Adrenal gland (tissue), 12 donors: ENCODE data around the gene PDGFB. TPM values are rescaled to one million over a fixed set of nuclear protein-coding genes. Genes with fewer than 3 reads are reported as not detected.

Experiments
- DNase-seq, 7 donors: peaks; one replicate each; pipeline ENCODE4 v3.0.0-alpha.2; 2019 to 2020
- H3K27ac ChIP-seq, 5 donors: fragments of 200-600 bp; sonication (generic) in 4 of 5; 1 replicate in 3 of 5; 2 replicates in 2 of 5; pipeline versions ENCODE4 v1.5.1 to v1.8.0; 2016 to 2020; ENCODE audit warnings: mild to moderate bottlenecking in 1 of 5
- H3K27me3 ChIP-seq: fragments of 200-600 bp; 2 replicates; pipeline ENCODE4 v1.8.0; 2021
- H3K36me3 ChIP-seq, 2 donors: fragments of 200-600 bp; replicated peaks in 1 of 2; 1 replicate in 1 of 2; 2 replicates in 1 of 2; pipeline versions ENCODE4 v1.5.1 to v1.8.0; 2018 to 2022
- H3K4me1 ChIP-seq, 2 donors: fragments of 200-600 bp; replicated peaks in 1 of 2; 1 replicate in 1 of 2; 2 replicates in 1 of 2; pipeline versions ENCODE4 v1.5.1 to v1.8.0; 2018 to 2021
- H3K4me3 ChIP-seq, 4 donors: fragments of 200-600 bp; sonication (generic) in 3 of 4; one replicate each; pipeline ENCODE4 v1.5.1; 2016 to 2018
- H3K9me3 ChIP-seq, 3 donors: fragments of 200-600 bp; sonication (generic) in 1 of 3; replicated peaks in 1 of 3; 1 replicate in 2 of 3; 2 replicates in 1 of 3; pipeline versions ENCODE4 v1.5.1 to v1.8.0; 2016 to 2021
- POLR2A ChIP-seq, 2 donors: fragments of 450-650 bp; IDR thresholded peaks; one replicate each; pipeline ENCODE4 v1.6.1; 2017; ENCODE audit warnings: antibody characterized with exemption in 2 of 2, mild to moderate bottlenecking in 2 of 2, moderate library complexity in 1 of 2
- WGBS, 4 donors: extraction: QIAGEN DNeasy Blood & Tissue Kit in 2 of 4; methylation state at CpG; one replicate each; pipeline versions ENCODE4 v1.1.5 to v1.1.7; 2013 to 2017; 5-methylcytosine and 5-hydroxymethylcytosine counted together
- intact Hi-C, 2 donors: fragments of 100-400 bp; cut with DNase I; formaldehyde crosslinking; loops; one replicate each; pipeline versions ENCODE4 v1.14.1 to v1.15.0; 2022 to 2023
- polyA plus RNA-seq, 3 donors: library from polyadenylated mRNA; stranded (reverse); fragments of 200-250 nt in 2 of 3; fragments of 350-450 nt in 1 of 3; fragmentation: Illumina TruSeq in 1 of 3; extraction: RNeasy Lipid Tissue Mini Kit (QIAGEN cat#74804) in 1 of 3; gene quantifications; one replicate each; pipeline ENCODE4 v1.2.3, GENCODE V29; 2013 to 2014
- total RNA-seq, 9 donors: library from RNA; depleted of rRNA in 4 of 9; stranded (reverse); fragments of >200 nt in 4 of 9; fragments of 120-200 nt in 1 of 9; fragmentation: NEBNext Ultra II Directional in 1 of 9; extraction: Animal tissue kit (Norgen Biotek cat#: 25700) in 1 of 9; gene quantifications; one replicate each; pipeline versions ENCODE4 v1.1.0 to v1.2.4, GENCODE V29; 2013 to 2023
- TF ChIP-seq, protein P1 (sequence below), 6 experiments: fragments of 450-650 bp in 4 of 6; fragments of 200-600 bp in 2 of 6; sonication (generic) in 1 of 6; IDR thresholded peaks; 1 replicate in 5 of 6; 2 replicates in 1 of 6; pipeline versions ENCODE4 v1.5.1 to v1.8.0; 2016 to 2021; ENCODE audit warnings: antibody characterized with exemption in 6 of 6, mild to moderate bottlenecking in 2 of 6, moderate library complexity in 1 of 6
- donor health status: healthy with polysubstance abuse.
- donor health status: Bipolar disorder and iron deficiency.
- donor health status: DM: yes; HTN: yes; CAD: no.
- donor health status: DM: no; HTN: no; CAD: no.
- donor health status: DM: no; HTN: no; CAD: no.
- donor health status: DM: yes; HTN: yes; CAD: no.

PDGFB gene
- total and polyA plus RNA-seq, 12 donors, result 1.8 to 10.9 (median 6.1) TPM

GRCh38 chr22:39188809-39189208, 56.0 kb downstream of the PDGFB start:
- intact Hi-C loops, result no loop called here
- H3K36me3 ChIP-seq, result no peaks in the 10 kb centered on the region
- H3K27me3 ChIP-seq, result no peaks in the 10 kb centered on the region
- H3K4me3 ChIP-seq, result no peak overlapping the region
- no peaks in the 10 kb centered on the region for H3K9me3 ChIP-seq
- TF ChIP-seq, protein P1, sequence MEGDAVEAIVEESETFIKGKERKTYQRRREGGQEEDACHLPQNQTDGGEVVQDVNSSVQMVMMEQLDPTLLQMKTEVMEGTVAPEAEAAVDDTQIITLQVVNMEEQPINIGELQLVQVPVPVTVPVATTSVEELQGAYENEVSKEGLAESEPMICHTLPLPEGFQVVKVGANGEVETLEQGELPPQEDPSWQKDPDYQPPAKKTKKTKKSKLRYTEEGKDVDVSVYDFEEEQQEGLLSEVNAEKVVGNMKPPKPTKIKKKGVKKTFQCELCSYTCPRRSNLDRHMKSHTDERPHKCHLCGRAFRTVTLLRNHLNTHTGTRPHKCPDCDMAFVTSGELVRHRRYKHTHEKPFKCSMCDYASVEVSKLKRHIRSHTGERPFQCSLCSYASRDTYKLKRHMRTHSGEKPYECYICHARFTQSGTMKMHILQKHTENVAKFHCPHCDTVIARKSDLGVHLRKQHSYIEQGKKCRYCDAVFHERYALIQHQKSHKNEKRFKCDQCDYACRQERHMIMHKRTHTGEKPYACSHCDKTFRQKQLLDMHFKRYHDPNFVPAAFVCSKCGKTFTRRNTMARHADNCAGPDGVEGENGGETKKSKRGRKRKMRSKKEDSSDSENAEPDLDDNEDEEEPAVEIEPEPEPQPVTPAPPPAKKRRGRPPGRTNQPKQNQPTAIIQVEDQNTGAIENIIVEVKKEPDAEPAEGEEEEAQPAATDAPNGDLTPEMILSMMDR (IDR thresholded peaks at IDR 0.05), result no peak
- TF ChIP-seq POLR2A (IDR thresholded peaks at IDR 0.05), result no peak
- 81 to 86% (median 85%) methylated on average over 10 of the region's 10 CpGs for WGBS, 4 donors
- DNase-seq, result no peak
- H3K4me1 ChIP-seq, result peaks cover 3 to 14% of the 10 kb centered on the region in 2 donors
- no peak overlapping the region for H3K27ac ChIP-seq

DNA sequence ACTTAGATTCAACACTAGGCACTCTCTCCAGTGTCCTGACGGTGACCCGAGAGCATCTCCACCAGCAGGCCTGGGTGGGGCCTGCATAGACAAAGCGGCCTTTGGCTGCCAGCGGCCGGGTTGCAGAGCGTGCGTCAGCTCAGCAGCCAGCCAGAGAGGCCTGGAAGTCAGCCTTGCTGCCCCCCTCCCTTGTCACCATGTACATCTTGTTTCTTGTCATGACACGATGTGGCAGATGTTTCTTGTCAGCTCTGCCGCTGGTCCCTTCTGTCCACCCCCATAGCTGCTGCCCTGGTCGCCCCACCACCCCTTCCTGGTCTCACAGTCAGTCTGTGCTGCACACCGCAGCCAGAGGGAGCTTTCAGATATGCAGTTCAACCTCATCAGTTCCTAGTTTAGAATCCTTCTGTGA, 59.2 kb downstream of the PDGFB start:
- TF ChIP-seq, protein P1 (IDR thresholded peaks at IDR 0.05), result peak in 4 of 6 experiments; percentile 17 to 45 (median 30)
- no peak for TF ChIP-seq POLR2A (IDR thresholded peaks at IDR 0.05)
- Histone ChIP-seq H3K4me3 (no peak overlapping the region), H3K36me3 (no peaks in the 10 kb centered on the region), H3K4me1 (peaks cover 3 to 14% of the 10 kb centered on the region in 2 donors), H3K27me3 (no peaks in the 10 kb centered on the region), H3K9me3 (no peaks in the 10 kb centered on the region), H3K27ac (peak overlapping the region in 2 of 5 donors; percentile 79 to 80)
- intact Hi-C loops, result no loop called here
- 65 to 77% (median 72%) methylated on average over 6 to 11 of the region's 11 CpGs for WGBS, 4 donors
- DNase-seq, result peak in 6 of 7 donors; percentile 42 to 95 (median 52)

DNA sequence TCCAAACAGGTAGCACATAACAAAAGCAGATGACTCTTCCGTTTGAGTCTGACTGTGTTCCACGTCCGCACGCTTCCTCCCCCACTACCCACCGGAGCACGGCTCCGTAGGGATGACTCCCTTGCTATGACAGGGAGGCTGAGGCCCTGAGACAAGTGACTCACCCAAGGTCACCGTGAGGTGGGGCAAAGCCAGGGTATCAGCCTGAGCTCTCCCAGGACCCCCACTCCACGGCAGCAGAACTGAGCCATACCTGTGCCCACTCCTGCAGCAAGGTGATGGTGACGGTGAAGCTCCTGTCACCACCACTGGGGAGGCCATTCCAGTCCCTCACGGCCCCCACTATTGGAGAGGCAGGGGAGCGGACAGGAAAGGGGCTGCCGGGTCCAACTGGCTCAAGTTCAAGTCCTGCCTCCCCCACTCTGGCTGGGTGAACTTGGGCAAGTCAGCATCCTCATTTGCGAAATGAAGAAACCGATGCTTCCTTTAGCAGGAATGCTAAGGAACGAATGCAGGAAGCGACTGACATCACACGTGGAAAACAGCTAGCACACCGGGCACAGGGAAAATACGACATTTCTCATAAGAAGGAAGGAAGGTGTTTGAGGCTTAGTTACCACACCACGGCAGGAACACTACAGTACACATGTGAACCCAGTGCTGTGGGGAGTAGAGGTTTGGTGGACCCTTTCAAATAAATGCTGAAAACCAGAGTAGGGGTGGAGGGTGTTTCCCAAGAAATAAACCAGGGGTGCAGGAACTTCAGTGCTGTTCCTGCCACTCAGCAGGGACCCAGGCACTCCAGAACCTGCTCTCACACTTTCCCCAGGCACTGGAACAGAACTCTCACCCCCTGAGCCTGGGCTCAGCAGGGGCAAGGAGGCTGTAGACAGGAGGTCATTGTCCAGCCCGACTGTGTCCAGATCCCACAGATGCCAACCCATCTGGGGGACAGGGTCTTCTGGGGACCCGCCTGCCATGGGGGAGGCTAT, 59.9 kb downstream of the PDGFB start:
- no peak for TF ChIP-seq POLR2A (IDR thresholded peaks at IDR 0.05)
- TF ChIP-seq, protein P1 (IDR thresholded peaks at IDR 0.05), result no peak
- peak in 6 of 7 donors; percentile 31 to 56 (median 48) for DNase-seq
- Histone ChIP-seq H3K27ac (peak overlapping the region in 2 of 5 donors; percentile 79 to 80), H3K4me3 (no peak overlapping the region), H3K27me3 (no peaks in the 10 kb centered on the region), H3K9me3 (no peaks in the 10 kb centered on the region), H3K36me3 (no peaks in the 10 kb centered on the region), H3K4me1 (peaks cover 3 to 16% of the 10 kb centered on the region in 2 donors)
- WGBS, 4 donors, result 52 to 66% (median 56%) methylated on average over 18 to 23 of the region's 23 CpGs
- intact Hi-C loops, result no loop called here

- TF ChIP-seq, protein P1 (IDR thresholded peaks at IDR 0.05), result no peak
- TF ChIP-seq POLR2A (IDR thresholded peaks at IDR 0.05), result no peak
- Histone ChIP-seq H3K4me1 (peaks cover 10 to 24% of the 10 kb centered on the region in 2 donors), H3K27ac (peak overlapping the region in 2 of 5 donors; percentile 79 to 80), H3K9me3 (no peaks in the 10 kb centered on the region), H3K4me3 (no peak overlapping the region), H3K36me3 (no peaks in the 10 kb centered on the region), H3K27me3 (no peaks in the 10 kb centered on the region)
- DNase-seq, result peak in 1 of 7 donors; percentile 28
- 50 to 59% (median 55%) methylated on average over 8 to 13 of the region's 13 CpGs for WGBS, 4 donors
- intact Hi-C loops, result no loop called here
Observed at GRCh38 chr22:39183991-39184585, 60.7 kb downstream of the PDGFB start.
